Mesothelial cell of epicardium (in vitro differentiated cells): Measurements from ENCODE around the gene SHROOM3. TPM values are rescaled to one million over a fixed set of nuclear protein-coding genes. Genes with fewer than 3 reads are reported as not detected.

Experiments used
- DNase-seq, 2 experiments: peaks; one replicate each; pipeline ENCODE4 v3.0.0; 2021; ENCODE audit warnings: low spot score in 2 of 2; ENCODE audit not compliant: unreplicated experiment in 2 of 2
- H3K27ac Mint-ChIP-seq: 2 replicates; pipeline ENCODE4 v1.8.0; 2021; ENCODE audit warnings: mixed read lengths
- H3K27me3 Mint-ChIP-seq: 2 replicates; pipeline ENCODE4 v1.8.0; 2021; ENCODE audit warnings: low read depth, mixed read lengths
- H3K36me3 Mint-ChIP-seq: 2 replicates; pipeline ENCODE4 v1.8.0; 2021; ENCODE audit warnings: mixed read lengths
- H3K4me1 Mint-ChIP-seq: 2 replicates; pipeline ENCODE4 v1.8.0; 2021; ENCODE audit warnings: mixed read lengths
- H3K4me3 Mint-ChIP-seq: 2 replicates; pipeline ENCODE4 v1.8.0; 2021; ENCODE audit warnings: mild to moderate bottlenecking, moderate library complexity, mixed read lengths
- H3K9me3 Mint-ChIP-seq: 2 replicates; pipeline ENCODE4 v1.8.0; 2021; ENCODE audit warnings: mixed read lengths
- total RNA-seq: library from RNA; stranded (reverse); gene quantifications from 3 replicates; pipeline ENCODE4 v1.2.1, GENCODE V29; 2021
- TF ChIP-seq, protein P1 (sequence below): fragments of 200-600 bp; sonication (generic); IDR thresholded peaks from one replicate; pipeline ENCODE4 v1.5.0; 2021; ENCODE audit warnings: antibody characterized with exemption; ENCODE audit not compliant: unreplicated experiment

The SHROOM3 gene
- total RNA-seq, 1 donor from 2014 or later, result 62.7 TPM

DNA sequence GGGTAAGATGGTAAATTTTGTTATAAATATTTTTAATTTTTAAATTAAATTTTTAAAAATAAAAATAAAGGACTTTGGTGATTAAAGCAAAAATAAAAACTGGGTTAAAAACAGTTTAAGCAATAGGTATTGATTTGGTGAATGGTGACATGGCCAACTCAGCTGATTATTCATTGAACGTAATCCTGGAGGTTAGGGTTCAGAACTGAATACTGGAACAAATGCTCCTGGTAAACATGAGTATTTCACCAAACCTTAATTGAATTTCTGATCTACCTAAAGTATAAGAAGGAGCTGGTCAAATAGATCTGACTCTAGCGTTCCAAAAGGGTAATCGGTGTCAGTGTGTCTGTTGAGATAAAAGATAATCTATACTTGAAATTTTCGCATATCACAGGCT is 141.8 kb downstream of the SHROOM3 start:
- Mint-ChIP-seq H3K9me3 (peaks cover 12% of the 10 kb centered on the region), H3K27ac (no peak overlapping the region), H3K27me3 (peaks cover 3% of the 10 kb centered on the region), H3K4me1 (peaks cover 21% of the 10 kb centered on the region), H3K4me3 (no peak overlapping the region), H3K36me3 (no peaks in the 10 kb centered on the region)
- no peak for DNase-seq
- TF ChIP-seq, protein P1, sequence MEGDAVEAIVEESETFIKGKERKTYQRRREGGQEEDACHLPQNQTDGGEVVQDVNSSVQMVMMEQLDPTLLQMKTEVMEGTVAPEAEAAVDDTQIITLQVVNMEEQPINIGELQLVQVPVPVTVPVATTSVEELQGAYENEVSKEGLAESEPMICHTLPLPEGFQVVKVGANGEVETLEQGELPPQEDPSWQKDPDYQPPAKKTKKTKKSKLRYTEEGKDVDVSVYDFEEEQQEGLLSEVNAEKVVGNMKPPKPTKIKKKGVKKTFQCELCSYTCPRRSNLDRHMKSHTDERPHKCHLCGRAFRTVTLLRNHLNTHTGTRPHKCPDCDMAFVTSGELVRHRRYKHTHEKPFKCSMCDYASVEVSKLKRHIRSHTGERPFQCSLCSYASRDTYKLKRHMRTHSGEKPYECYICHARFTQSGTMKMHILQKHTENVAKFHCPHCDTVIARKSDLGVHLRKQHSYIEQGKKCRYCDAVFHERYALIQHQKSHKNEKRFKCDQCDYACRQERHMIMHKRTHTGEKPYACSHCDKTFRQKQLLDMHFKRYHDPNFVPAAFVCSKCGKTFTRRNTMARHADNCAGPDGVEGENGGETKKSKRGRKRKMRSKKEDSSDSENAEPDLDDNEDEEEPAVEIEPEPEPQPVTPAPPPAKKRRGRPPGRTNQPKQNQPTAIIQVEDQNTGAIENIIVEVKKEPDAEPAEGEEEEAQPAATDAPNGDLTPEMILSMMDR, result no peak

DNA sequence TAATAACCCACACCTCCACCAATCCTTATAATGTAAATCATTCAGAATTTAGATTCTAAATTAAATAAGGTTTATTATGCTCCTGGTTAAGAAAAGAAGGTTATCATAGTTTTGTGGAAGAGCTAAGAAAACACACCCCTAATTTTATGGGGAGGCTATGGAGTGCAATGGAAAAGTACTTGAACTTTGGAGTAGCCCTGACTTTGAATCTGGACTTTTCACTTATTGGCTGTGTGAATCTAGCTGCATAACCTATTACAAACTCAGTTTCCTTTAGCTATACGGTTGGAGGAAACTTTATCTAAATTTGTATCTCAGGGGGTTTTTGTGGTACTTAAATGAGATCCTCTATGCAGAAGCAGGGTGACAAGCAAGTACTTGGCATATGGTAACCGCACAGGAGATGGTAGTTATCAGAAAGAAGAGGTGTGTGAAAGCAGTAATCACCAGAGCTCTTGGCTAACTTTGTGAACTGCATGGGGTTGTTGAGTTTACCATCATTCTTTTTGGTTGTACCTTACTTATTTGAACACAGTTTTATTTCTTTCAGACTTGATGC is 143.1 kb downstream of the SHROOM3 start:
- TF ChIP-seq, protein P1, result no peak
- H3K4me3 Mint-ChIP-seq, result no peak overlapping the region
- H3K9me3 Mint-ChIP-seq, result peaks cover 12% of the 10 kb centered on the region
- no peak overlapping the region for H3K27ac Mint-ChIP-seq
- no peak for DNase-seq
- H3K27me3 Mint-ChIP-seq, result peaks cover 3% of the 10 kb centered on the region
- peaks cover 33% of the 10 kb centered on the region for H3K4me1 Mint-ChIP-seq
- H3K36me3 Mint-ChIP-seq, result no peaks in the 10 kb centered on the region

DNA sequence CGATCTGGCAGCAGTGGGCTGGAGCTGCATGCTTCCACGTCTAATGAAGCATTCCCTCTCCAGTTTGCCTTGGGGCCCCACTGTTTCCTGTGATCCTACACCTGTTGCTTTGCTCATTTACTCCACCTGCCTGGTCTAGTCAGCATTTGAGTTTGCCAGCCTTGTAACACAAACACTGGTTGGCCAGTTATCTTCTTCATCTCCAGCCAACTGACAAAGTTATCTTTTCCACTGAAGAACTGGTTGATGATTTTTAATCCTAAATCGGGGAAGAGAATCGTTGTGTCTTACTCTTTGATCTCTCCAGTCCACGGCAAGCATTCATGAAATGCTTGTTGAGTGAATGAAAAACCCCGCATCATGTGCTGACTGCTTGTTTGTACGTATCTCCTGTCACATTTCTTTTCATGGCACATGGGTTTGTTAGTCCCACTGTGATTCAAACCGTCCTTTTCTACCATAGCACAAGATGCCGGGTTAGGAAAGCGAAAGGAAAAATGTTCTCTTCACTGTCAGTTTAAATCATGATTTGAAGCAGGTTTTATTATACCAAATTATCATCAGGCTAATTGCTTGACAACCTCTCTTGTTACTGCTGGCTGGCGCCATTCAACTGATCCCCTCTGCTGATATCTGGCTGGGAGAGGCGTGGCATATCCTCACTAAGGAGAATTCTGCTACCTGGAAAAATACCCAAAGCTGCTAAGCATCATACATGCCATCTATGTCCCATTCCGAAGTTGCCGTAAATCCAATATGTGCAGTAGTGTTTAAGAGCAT is 144.8 kb downstream of the SHROOM3 start:
- no peaks in the 10 kb centered on the region for H3K36me3 Mint-ChIP-seq
- peaks cover 5% of the 10 kb centered on the region for H3K9me3 Mint-ChIP-seq
- H3K4me3 Mint-ChIP-seq, result no peak overlapping the region
- TF ChIP-seq, protein P1, result no peak
- no peak for DNase-seq
- H3K27me3 Mint-ChIP-seq, result peaks cover 3% of the 10 kb centered on the region
- H3K4me1 Mint-ChIP-seq, result peaks cover 44% of the 10 kb centered on the region
- peak overlapping the region; percentile 5 for H3K27ac Mint-ChIP-seq

DNA sequence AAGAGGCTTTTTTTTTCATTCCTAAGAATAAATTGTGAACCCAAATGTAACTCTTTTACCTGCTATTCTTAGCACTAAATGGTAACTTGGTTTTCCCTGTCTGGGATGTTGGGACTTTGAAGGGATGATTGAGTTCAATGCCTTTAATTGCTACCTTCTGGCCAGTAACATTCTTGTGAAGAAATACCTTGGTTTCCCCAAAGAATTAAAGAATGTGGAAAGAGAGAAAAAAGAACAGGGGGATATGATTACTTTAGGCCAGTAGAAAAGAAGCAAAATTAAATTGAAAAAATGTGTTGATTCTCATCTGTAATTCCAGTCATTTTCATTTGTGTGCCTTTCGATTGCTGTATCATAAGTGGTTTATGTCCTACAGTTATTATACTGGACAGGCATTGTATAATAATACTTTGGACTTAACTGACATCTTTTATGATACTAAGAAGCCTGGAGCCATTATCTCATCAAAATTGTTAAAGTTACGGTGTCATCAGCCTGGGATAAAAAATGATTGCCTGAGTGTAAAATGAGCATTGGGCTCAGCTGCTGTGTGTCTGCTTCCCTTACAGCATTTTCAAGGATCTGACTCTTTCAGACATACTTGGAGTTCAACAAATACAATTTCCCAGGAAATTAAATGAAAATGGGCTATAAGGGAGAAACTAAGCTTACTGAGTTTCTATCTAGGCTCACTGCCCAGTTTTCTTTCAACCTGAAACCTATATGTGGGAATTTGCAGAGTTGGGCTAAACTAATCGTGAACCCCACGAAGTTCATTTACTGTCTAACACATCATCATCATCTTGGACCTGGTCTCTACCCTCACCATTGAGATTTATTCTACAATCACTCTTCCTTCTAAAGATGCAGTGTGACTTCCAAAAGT is 146.3 kb downstream of the SHROOM3 start:
- peak overlapping the region; percentile 94 for H3K27ac Mint-ChIP-seq
- peaks cover 60% of the 10 kb centered on the region for H3K4me1 Mint-ChIP-seq
- H3K27me3 Mint-ChIP-seq, result peaks cover 3% of the 10 kb centered on the region
- TF ChIP-seq, protein P1, result no peak
- no peaks in the 10 kb centered on the region for H3K36me3 Mint-ChIP-seq
- no peak for DNase-seq
- no peaks in the 10 kb centered on the region for H3K9me3 Mint-ChIP-seq
- no peak overlapping the region for H3K4me3 Mint-ChIP-seq

DNA sequence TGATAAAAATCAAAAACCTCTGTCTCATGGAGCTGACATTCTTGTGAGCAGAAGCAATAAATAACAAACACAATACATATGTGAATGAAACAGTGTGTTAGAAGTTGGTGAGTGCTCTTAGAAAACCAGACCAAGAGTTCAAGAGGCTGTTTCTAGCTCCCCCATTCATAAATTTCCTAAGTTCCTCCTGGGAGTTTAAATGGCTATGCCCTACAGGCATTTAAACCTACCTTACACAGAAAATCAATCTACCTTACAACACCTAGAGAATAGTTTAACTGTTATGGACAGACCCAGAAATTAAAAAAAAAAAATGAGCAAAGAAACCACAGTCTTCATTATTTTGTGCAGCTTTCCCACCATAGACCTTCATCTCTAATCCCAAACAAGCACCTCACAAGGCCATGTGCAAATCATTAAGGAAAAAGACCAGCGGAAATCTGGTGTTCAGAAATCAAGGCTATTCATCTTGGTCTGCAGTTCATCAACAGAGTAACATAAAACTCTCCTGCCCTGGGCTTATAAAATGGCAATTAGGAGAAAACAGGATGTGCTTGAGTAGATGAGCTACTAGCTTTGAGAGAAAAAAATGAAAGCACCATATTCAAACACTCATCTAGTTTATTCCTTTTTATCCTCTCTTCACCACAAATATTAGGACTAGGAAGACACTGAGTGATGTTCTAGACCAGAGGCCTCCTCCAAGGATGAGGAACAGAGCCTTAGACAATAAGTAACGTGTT is 147.2 kb downstream of the SHROOM3 start:
- H3K36me3 Mint-ChIP-seq, result no peaks in the 10 kb centered on the region
- peaks cover 3% of the 10 kb centered on the region for H3K27me3 Mint-ChIP-seq
- no peak for DNase-seq
- H3K9me3 Mint-ChIP-seq, result no peaks in the 10 kb centered on the region
- H3K4me1 Mint-ChIP-seq, result peaks cover 67% of the 10 kb centered on the region
- TF ChIP-seq, protein P1, result no peak
- H3K4me3 Mint-ChIP-seq, result no peak overlapping the region
- peak overlapping the region; percentile 94 for H3K27ac Mint-ChIP-seq
